HEK293 (cell line): ENCODE results near the gene SKAP1.

Experiments
- CTCF ChIA-PET: fragments of 350-600 bp; formaldehyde crosslinking; extraction: SDS; loops from one replicate; lab custom pipeline; 2021; ENCODE audit warnings: antibody characterized with exemption; lab: Yijun Ruan, JAX
- POLR2A ChIA-PET: fragments of 300-600 bp; formaldehyde crosslinking; extraction: SDS; loops from one replicate; lab custom pipeline; 2020; ENCODE audit warnings: antibody characterized with exemption, inconsistent platforms; lab: Yijun Ruan, JAX
- H3K27ac ChIP-seq: fragments of 200-500 bp; sonication (Bioruptor generic); 2 replicates; pipeline ENCODE4 v1.5.1; 2014; ENCODE audit warnings: low read depth, low read length, control low read depth, inconsistent platforms; ENCODE audit errors: extremely low read depth
- H3K36me3 ChIP-seq, 2 experiments: fragments of 200-500 bp in 1 of 2; sonication (Bioruptor generic) in 1 of 2; 1 replicate in 1 of 2; 2 replicates in 1 of 2; pipeline ENCODE4 v1.5.1; 2014 to 2017; ENCODE audit warnings: inconsistent platforms in 2 of 2, low read length in 2 of 2; ENCODE audit not compliant: control insufficient read depth in 2 of 2, insufficient read depth in 1 of 2
- H3K4me1 ChIP-seq: fragments of 200-500 bp; sonication (Bioruptor generic); 2 replicates; pipeline ENCODE4 v1.5.1; 2014; ENCODE audit warnings: mild to moderate bottlenecking, low read length, inconsistent platforms; ENCODE audit not compliant: control insufficient read depth, insufficient read depth
- H3K4me3 ChIP-seq: 2 replicates; pipeline ENCODE4 v1.5.1; 2011; ENCODE audit warnings: low read depth, mild to moderate bottlenecking, control low read depth, low read length, moderate library complexity
- H3K9me3 ChIP-seq: fragments of 200-500 bp; sonication (Bioruptor generic); 2 replicates; pipeline ENCODE4 v1.5.1; 2014; ENCODE audit warnings: low read depth, low read length, inconsistent platforms; ENCODE audit not compliant: control insufficient read depth, insufficient read depth
- BCL11B ChIP-seq: fragments of 450-650 bp; formaldehyde crosslinking; IDR thresholded peaks from 2 replicates; pipeline ENCODE4 v1.5.1; 2016; ENCODE audit warnings: low read depth, missing biosample characterization, missing genetic modification characterization
- CTCF ChIP-seq: fragments of 450-650 bp; formaldehyde crosslinking; IDR thresholded peaks from 2 replicates; pipeline ENCODE4 v1.5.1; 2016; ENCODE audit warnings: missing biosample characterization, missing genetic modification characterization
- GLIS1 ChIP-seq: fragments of 450-650 bp; formaldehyde crosslinking; IDR thresholded peaks from 2 replicates; pipeline ENCODE4 v1.5.1; 2016; ENCODE audit warnings: missing biosample characterization, missing genetic modification characterization
- INSM2 ChIP-seq: fragments of 450-650 bp; formaldehyde crosslinking; IDR thresholded peaks from 2 replicates; pipeline ENCODE4 v1.5.1; 2016; ENCODE audit warnings: missing biosample characterization, missing genetic modification characterization
- REPIN1 ChIP-seq: fragments of 450-650 bp; formaldehyde crosslinking; IDR thresholded peaks from 2 replicates; pipeline ENCODE4 v1.5.1; 2017; ENCODE audit warnings: missing biosample characterization, missing genetic modification characterization, low read depth
- SP2 ChIP-seq: fragments of 450-650 bp; formaldehyde crosslinking; IDR thresholded peaks from 2 replicates; pipeline ENCODE4 v1.5.1; 2016; ENCODE audit warnings: missing biosample characterization, missing genetic modification characterization
- SP3 ChIP-seq: fragments of 450-650 bp; formaldehyde crosslinking; IDR thresholded peaks from 2 replicates; pipeline ENCODE4 v1.5.1; 2016; ENCODE audit warnings: missing biosample characterization, missing genetic modification characterization
- ZBTB17 ChIP-seq: fragments of 450-650 bp; formaldehyde crosslinking; IDR thresholded peaks from 2 replicates; pipeline ENCODE4 v1.5.1; 2016; ENCODE audit warnings: missing biosample characterization, missing genetic modification characterization
- ZBTB49 ChIP-seq: fragments of 450-650 bp; formaldehyde crosslinking; IDR thresholded peaks from 2 replicates; pipeline ENCODE4 v1.5.1; 2016; ENCODE audit warnings: missing biosample characterization, missing genetic modification characterization, low read depth
- ZFP69B ChIP-seq: fragments of 450-650 bp; formaldehyde crosslinking; IDR thresholded peaks from 2 replicates; pipeline ENCODE4 v1.5.1; 2016; ENCODE audit warnings: missing biosample characterization, missing genetic modification characterization
- ZIC2 ChIP-seq: fragments of 450-650 bp; formaldehyde crosslinking; IDR thresholded peaks from 2 replicates; pipeline ENCODE4 v1.5.1; 2016; ENCODE audit warnings: missing biosample characterization, missing genetic modification characterization
- ZNF211 ChIP-seq: fragments of 450-650 bp; formaldehyde crosslinking; IDR thresholded peaks from 2 replicates; pipeline ENCODE4 v1.5.1; 2016; ENCODE audit warnings: low read depth, missing biosample characterization, missing genetic modification characterization
- ZNF302 ChIP-seq: fragments of 450-650 bp; formaldehyde crosslinking; IDR thresholded peaks from 2 replicates; pipeline ENCODE4 v1.5.1; 2016; ENCODE audit warnings: missing biosample characterization, missing genetic modification characterization, low read depth
- ZNF391 ChIP-seq: fragments of 450-650 bp; formaldehyde crosslinking; IDR thresholded peaks from 2 replicates; pipeline ENCODE4 v1.5.1; 2016; ENCODE audit warnings: low read depth, missing biosample characterization, missing genetic modification characterization, borderline replicate concordance
- ZNF544 ChIP-seq: fragments of 450-650 bp; formaldehyde crosslinking; IDR thresholded peaks from 2 replicates; pipeline ENCODE4 v1.5.0; 2017; ENCODE audit warnings: missing biosample characterization, missing genetic modification characterization
- ZNF555 ChIP-seq: fragments of 450-650 bp; formaldehyde crosslinking; conservative IDR thresholded peaks from 2 replicates; pipeline ENCODE4 v1.5.1; 2017; ENCODE audit warnings: missing biosample characterization, mild to moderate bottlenecking, missing genetic modification characterization, inconsistent platforms
- ZNF571 ChIP-seq: fragments of 450-650 bp; formaldehyde crosslinking; IDR thresholded peaks from 2 replicates; pipeline ENCODE4 v1.5.0; 2017; ENCODE audit warnings: missing biosample characterization, missing genetic modification characterization
- ZNF624 ChIP-seq: fragments of 450-650 bp; formaldehyde crosslinking; IDR thresholded peaks from 2 replicates; pipeline ENCODE4 v1.5.1; 2017; ENCODE audit warnings: missing biosample characterization, missing genetic modification characterization
- ZNF654 ChIP-seq: fragments of 450-650 bp; formaldehyde crosslinking; IDR thresholded peaks from 2 replicates; pipeline ENCODE4 v1.5.1; 2016; ENCODE audit warnings: low read depth, missing biosample characterization, missing genetic modification characterization
- ZNF777 ChIP-seq: fragments of 450-650 bp; formaldehyde crosslinking; IDR thresholded peaks from 2 replicates; pipeline ENCODE4 v1.5.1; 2017; ENCODE audit warnings: missing biosample characterization, missing genetic modification characterization, borderline replicate concordance
- ZNF837 ChIP-seq: fragments of 450-650 bp; formaldehyde crosslinking; IDR thresholded peaks from 2 replicates; pipeline ENCODE4 v1.5.1; 2016; ENCODE audit warnings: missing biosample characterization, missing genetic modification characterization
- ZNF843 ChIP-seq: fragments of 450-650 bp; formaldehyde crosslinking; IDR thresholded peaks from 2 replicates; pipeline ENCODE4 v1.5.1; 2016; ENCODE audit warnings: missing biosample characterization, missing genetic modification characterization

SKAP1 gene

GRCh38 chr17:48263731-48264035, 166.3 kb downstream of the SKAP1 start:
- Histone ChIP-seq H3K4me1 (peaks cover 14% of the 10 kb centered on the region), H3K4me3 (no peak overlapping the region), H3K27ac (no peak overlapping the region), H3K36me3 (no peaks in the 10 kb centered on the region), H3K9me3 (no peaks in the 10 kb centered on the region)
- TF ChIP-seq ZNF391 (tag by site-specific recombination) (no peak), ZNF555 (tag by site-specific recombination) (no peak), GLIS1 (tag by site-specific recombination) (no peak), ZNF843 (tag by site-specific recombination) (no peak)
- ChIA-PET CTCF (interaction anchor here (0.6 to 11.4 kb wide), 42 partner anchors 17 to 615 kb away, joined by 3 to 269 read pairs (median 5); partner anchors contain the start of genes HOXB5 and HOXB8), POLR2A (interaction anchor here (1.0 kb wide), 1 partner anchor 346 kb away, joined by 3 read pairs; no protein-coding TSS in a partner anchor)

GRCh38 chr17:48262982-48263730, 166.9 kb downstream of the SKAP1 start:
- Histone ChIP-seq H3K4me1 (peaks cover 14% of the 10 kb centered on the region), H3K36me3 (no peaks in the 10 kb centered on the region), H3K9me3 (no peaks in the 10 kb centered on the region), H3K4me3 (no peak overlapping the region), H3K27ac (no peak overlapping the region)
- CTCF ChIA-PET: interaction anchor here (0.6 to 11.4 kb wide), 64 partner anchors 8 to 616 kb away, joined by 3 to 269 read pairs (median 4); partner anchors contain the start of genes HOXB5, HOXB8 and HOXB9
- POLR2A ChIA-PET: interaction anchor here (0.5 to 1.0 kb wide), 2 partner anchors 132 to 347 kb away, joined by 3 to 4 read pairs; no protein-coding TSS in a partner anchor
- TF ChIP-seq ZNF654 (tag by site-specific recombination) (peak; percentile 47), CTCF (tag by site-specific recombination) (0 out of 2 replicates have a peak, but pooled peaks have one; percentile 28), ZNF302 (tag by site-specific recombination) (no peak)

GRCh38 chr17:48261297-48261880, 168.6 kb downstream of the SKAP1 start:
- H3K4me1 ChIP-seq: peaks cover 14% of the 10 kb centered on the region
- H3K9me3 ChIP-seq: no peaks in the 10 kb centered on the region
- no peak overlapping the region for H3K4me3 ChIP-seq
- no peaks in the 10 kb centered on the region for H3K36me3 ChIP-seq
- POLR2A ChIA-PET: no interaction called here
- 0 out of 2 replicates have a peak overlapping the region, but pooled peaks have one; percentile 13 for H3K27ac ChIP-seq
- CTCF ChIA-PET: interaction anchor here (0.5 to 11.4 kb wide), 48 partner anchors 8 to 1992 kb away, joined by 3 to 269 read pairs (median 4); partner anchors contain the start of genes HOXB5 and HOXB8
- TF ChIP-seq REPIN1 (tag by site-specific recombination) (no peak), BCL11B (tag by site-specific recombination) (peak; percentile 56; the same call in 1 of the 2 replicates), ZNF624 (tag by site-specific recombination) (no peak), ZBTB49 (no peak), ZNF571 (tag by site-specific recombination) (no peak), ZNF544 (tag by site-specific recombination) (no peak), ZBTB17 (tag by site-specific recombination) (peak; percentile 51; the same call in 1 of the 2 replicates), ZNF777 (tag by site-specific recombination) (no peak), SP3 (tag by site-specific recombination) (peak; percentile 38; the same call in 1 of the 2 replicates), SP2 (tag by site-specific recombination) (no peak), ZFP69B (0 out of 2 replicates have a peak, but pooled peaks have one; percentile 17), INSM2 (tag by site-specific recombination) (no peak), ZIC2 (peak; percentile 13; the same call in 1 of the 2 replicates), ZNF837 (tag by site-specific recombination) (no peak), ZNF211 (no peak)
